K562 (cell line): ENCODE measurements around the gene OXA1L. TPM values are rescaled to one million over a fixed set of nuclear protein-coding genes. Genes with fewer than 3 reads are reported as not detected.

Experiments
- CSDE1 ChIP-seq, 2 experiments: fragments of 450-650 bp; IDR thresholded peaks; 2 replicates each; pipeline ENCODE4 v1.6.1; 2016; ENCODE audit warnings: mild to moderate bottlenecking in 1 of 2
- ETS2 ChIP-seq: IDR thresholded peaks from 2 replicates; pipeline ENCODE4 v1.6.1; 2016; ENCODE audit warnings: borderline replicate concordance, missing genetic modification characterization, mild to moderate bottlenecking, moderate library complexity, missing compliant biosample characterization; ENCODE audit not compliant: poor library complexity, severe bottlenecking
- FOSL1 ChIP-seq: fragments of 200-800 bp; sonication (Bioruptor generic); conservative IDR thresholded peaks from 2 replicates; pipeline ENCODE4 v1.6.1; 2016; ENCODE audit warnings: missing genetic modification characterization, missing compliant biosample characterization
- FOXK1 ChIP-seq: sonication (generic); formaldehyde crosslinking; IDR thresholded peaks from 2 replicates; pipeline ENCODE4 v1.8.0; 2022; ENCODE audit warnings: missing genetic modification reagents, mild to moderate bottlenecking, borderline replicate concordance
- FOXP1 ChIP-seq: sonication (generic); formaldehyde crosslinking; IDR thresholded peaks from 2 replicates; pipeline ENCODE4 v1.8.0; 2022; ENCODE audit warnings: mild to moderate bottlenecking, missing genetic modification reagents
- GATA2 ChIP-seq: sonication (generic); formaldehyde crosslinking; IDR thresholded peaks from 2 replicates; pipeline ENCODE4 v1.4.0; 2020; ENCODE audit warnings: mild to moderate bottlenecking, missing genetic modification reagents
- HNRNPUL1 ChIP-seq: fragments of 200-400 bp; formaldehyde crosslinking; IDR thresholded peaks from 2 replicates; pipeline ENCODE4 v1.6.1; 2017; ENCODE audit warnings: low read length
- LEF1 ChIP-seq: fragments of 450-650 bp; IDR thresholded peaks from 2 replicates; pipeline ENCODE4 v1.6.1; 2016; ENCODE audit warnings: mild to moderate bottlenecking
- NFRKB ChIP-seq: fragments of 450-650 bp; IDR thresholded peaks from 2 replicates; pipeline ENCODE4 v1.6.1; 2016; ENCODE audit warnings: low read depth
- SAP30 ChIP-seq: fragments of 200-600 bp; sonication (generic); IDR thresholded peaks from 2 replicates; pipeline ENCODE4 v1.6.1; 2012; ENCODE audit warnings: borderline replicate concordance, low read depth, mild to moderate bottlenecking, moderate library complexity, low read length, control low read depth, inconsistent platforms; ENCODE audit not compliant: insufficient read depth, poor library complexity, severe bottlenecking
- TOE1 ChIP-seq, 2 experiments: fragments of 450-650 bp in 1 of 2; sonication (generic) in 1 of 2; formaldehyde crosslinking in 1 of 2; IDR thresholded peaks; 2 replicates each; pipeline versions ENCODE4 v1.7.1 to v1.8.0; 2016 to 2022; ENCODE audit warnings: borderline replicate concordance in 2 of 2, mild to moderate bottlenecking in 2 of 2, antibody characterized with exemption in 1 of 2, inconsistent platforms in 1 of 2, low read depth in 1 of 2, missing genetic modification reagents in 1 of 2, moderate library complexity in 1 of 2
- ZFP1 ChIP-seq: fragments of 450-650 bp; formaldehyde crosslinking; IDR thresholded peaks from 2 replicates; pipeline ENCODE4 v1.4.0; 2020; ENCODE audit warnings: mild to moderate bottlenecking, mixed read lengths
- ZNF586 ChIP-seq: fragments of 450-650 bp; formaldehyde crosslinking; conservative IDR thresholded peaks from 2 replicates; pipeline ENCODE4 v1.4.0; 2020; ENCODE audit warnings: mild to moderate bottlenecking, moderate library complexity
- ZNF589 ChIP-seq: fragments of 200-800 bp; sonication (Bioruptor generic); IDR thresholded peaks from 2 replicates; pipeline ENCODE4 v1.6.1; 2016; ENCODE audit warnings: low read depth, missing genetic modification characterization, missing compliant biosample characterization
- ZNF785 ChIP-seq: fragments of 250-450 bp; sonication (Bioruptor Pico); IDR thresholded peaks from 2 replicates; pipeline ENCODE4 v1.4.0; 2020; ENCODE audit warnings: mild to moderate bottlenecking
- polyA plus RNA-seq, 8 experiments: library from polyadenylated mRNA; depleted of rRNA in 4 of 8; stranded (reverse) in 5 of 8; unstranded in 3 of 8; fragments of >200 nt; fragmentation: Nextera tagmentation in 2 of 8; fragmentation: Illumina TruSeq in 1 of 8; extraction: Ambion mirVana in 2 of 8; extraction: Trizol in 1 of 8; gene quantifications; 2 replicates each; pipeline versions ENCODE4 v1.2.1 to v1.2.3, GENCODE V29; 2011 to 2014; ENCODE audit warnings: inconsistent platforms in 1 of 8, missing spikeins in 1 of 8
- total RNA-seq, 7 experiments: library from RNA; depleted of rRNA in 6 of 7; stranded (reverse); fragments of >200 nt in 6 of 7; fragmentation: Illumina TruSeq in 2 of 7; extraction: Trizol in 2 of 7; gene quantifications; 2 replicates each; pipeline versions ENCODE4 v1.2.1 to v1.2.3, GENCODE V29; 2011 to 2021; ENCODE audit warnings: low replicate concordance in 1 of 7
- TF ChIP-seq, protein P1 (sequence below): sonication (generic); formaldehyde crosslinking; IDR thresholded peaks from 2 replicates; pipeline ENCODE4 v1.8.1; 2023; ENCODE audit warnings: mild to moderate bottlenecking, missing genetic modification reagents
- TF ChIP-seq, protein P2 (sequence below): sonication (generic); formaldehyde crosslinking; IDR thresholded peaks from 2 replicates; pipeline ENCODE4 v1.8.1; 2023; ENCODE audit warnings: mild to moderate bottlenecking, missing genetic modification reagents
- TF ChIP-seq, protein P3 (sequence below): sonication (generic); formaldehyde crosslinking; IDR thresholded peaks from 2 replicates; pipeline ENCODE4 v1.8.1; 2023; ENCODE audit warnings: missing genetic modification reagents, mild to moderate bottlenecking, borderline replicate concordance
- TF ChIP-seq, protein P4 (sequence below): fragments of 450-650 bp; formaldehyde crosslinking; IDR thresholded peaks from 2 replicates; pipeline ENCODE4 v1.4.0; 2022; ENCODE audit warnings: mild to moderate bottlenecking, moderate library complexity

OXA1L gene
- total and polyA plus RNA-seq, 9 of the 15 experiments (the other 6 are each of a cell fraction or from before 2014, with no cell fraction given), result 100 to 204 (median 145) TPM

DNA sequence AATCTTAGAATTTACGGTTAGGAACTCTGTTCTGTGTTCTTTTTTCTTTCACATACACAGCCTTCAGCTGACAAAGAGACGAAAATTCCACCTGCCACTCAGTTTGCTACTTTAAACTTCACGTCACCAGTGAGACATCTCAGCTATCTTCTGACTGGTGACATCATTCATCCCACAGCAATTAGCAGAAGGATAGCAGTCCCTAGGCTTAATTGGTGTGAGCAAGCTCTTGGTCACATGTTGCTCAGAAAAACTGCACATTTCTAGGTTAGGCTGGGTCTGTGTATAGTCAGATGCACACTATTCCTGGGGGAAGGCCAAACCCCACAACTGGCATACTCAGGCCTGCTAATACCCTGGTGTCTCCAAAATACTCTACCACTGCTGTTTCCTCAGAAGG, 24.8 kb downstream of the OXA1L start (continued):
- TF ChIP-seq TOE1 (IDR thresholded peaks at IDR 0.05; ENCODE audit: borderline replicate concordance) (no peak), TOE1 (CRISPR knock-in tag; IDR thresholded peaks at IDR 0.05; ENCODE audit: borderline replicate concordance, low read depth) (no peak), FOSL1 (tag) (peak; percentile 84), HNRNPUL1 (no peak), ZFP1 (CRISPR knock-in tag) (no peak), CSDE1 (IDR thresholded peaks at IDR 0.05) (no peak), FOXP1 (CRISPR knock-in tag) (no peak), SAP30 (no peak), ETS2 (no peak), GATA2 (CRISPR knock-in tag) (no peak), ZNF785 (CRISPR knock-in tag) (no peak), ZNF586 (CRISPR knock-in tag) (no peak), LEF1 (no peak), ZNF589 (CRISPR knock-in tag) (no peak), NFRKB (no peak), FOXK1 (no peak)
- TF ChIP-seq, protein P1, sequence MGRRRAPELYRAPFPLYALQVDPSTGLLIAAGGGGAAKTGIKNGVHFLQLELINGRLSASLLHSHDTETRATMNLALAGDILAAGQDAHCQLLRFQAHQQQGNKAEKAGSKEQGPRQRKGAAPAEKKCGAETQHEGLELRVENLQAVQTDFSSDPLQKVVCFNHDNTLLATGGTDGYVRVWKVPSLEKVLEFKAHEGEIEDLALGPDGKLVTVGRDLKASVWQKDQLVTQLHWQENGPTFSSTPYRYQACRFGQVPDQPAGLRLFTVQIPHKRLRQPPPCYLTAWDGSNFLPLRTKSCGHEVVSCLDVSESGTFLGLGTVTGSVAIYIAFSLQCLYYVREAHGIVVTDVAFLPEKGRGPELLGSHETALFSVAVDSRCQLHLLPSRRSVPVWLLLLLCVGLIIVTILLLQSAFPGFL (CRISPR knock-in tag), result no peak
- TF ChIP-seq, protein P2, sequence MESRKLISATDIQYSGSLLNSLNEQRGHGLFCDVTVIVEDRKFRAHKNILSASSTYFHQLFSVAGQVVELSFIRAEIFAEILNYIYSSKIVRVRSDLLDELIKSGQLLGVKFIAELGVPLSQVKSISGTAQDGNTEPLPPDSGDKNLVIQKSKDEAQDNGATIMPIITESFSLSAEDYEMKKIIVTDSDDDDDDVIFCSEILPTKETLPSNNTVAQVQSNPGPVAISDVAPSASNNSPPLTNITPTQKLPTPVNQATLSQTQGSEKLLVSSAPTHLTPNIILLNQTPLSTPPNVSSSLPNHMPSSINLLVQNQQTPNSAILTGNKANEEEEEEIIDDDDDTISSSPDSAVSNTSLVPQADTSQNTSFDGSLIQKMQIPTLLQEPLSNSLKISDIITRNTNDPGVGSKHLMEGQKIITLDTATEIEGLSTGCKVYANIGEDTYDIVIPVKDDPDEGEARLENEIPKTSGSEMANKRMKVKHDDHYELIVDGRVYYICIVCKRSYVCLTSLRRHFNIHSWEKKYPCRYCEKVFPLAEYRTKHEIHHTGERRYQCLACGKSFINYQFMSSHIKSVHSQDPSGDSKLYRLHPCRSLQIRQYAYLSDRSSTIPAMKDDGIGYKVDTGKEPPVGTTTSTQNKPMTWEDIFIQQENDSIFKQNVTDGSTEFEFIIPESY (CRISPR knock-in tag), result no peak
- TF ChIP-seq, protein P3, sequence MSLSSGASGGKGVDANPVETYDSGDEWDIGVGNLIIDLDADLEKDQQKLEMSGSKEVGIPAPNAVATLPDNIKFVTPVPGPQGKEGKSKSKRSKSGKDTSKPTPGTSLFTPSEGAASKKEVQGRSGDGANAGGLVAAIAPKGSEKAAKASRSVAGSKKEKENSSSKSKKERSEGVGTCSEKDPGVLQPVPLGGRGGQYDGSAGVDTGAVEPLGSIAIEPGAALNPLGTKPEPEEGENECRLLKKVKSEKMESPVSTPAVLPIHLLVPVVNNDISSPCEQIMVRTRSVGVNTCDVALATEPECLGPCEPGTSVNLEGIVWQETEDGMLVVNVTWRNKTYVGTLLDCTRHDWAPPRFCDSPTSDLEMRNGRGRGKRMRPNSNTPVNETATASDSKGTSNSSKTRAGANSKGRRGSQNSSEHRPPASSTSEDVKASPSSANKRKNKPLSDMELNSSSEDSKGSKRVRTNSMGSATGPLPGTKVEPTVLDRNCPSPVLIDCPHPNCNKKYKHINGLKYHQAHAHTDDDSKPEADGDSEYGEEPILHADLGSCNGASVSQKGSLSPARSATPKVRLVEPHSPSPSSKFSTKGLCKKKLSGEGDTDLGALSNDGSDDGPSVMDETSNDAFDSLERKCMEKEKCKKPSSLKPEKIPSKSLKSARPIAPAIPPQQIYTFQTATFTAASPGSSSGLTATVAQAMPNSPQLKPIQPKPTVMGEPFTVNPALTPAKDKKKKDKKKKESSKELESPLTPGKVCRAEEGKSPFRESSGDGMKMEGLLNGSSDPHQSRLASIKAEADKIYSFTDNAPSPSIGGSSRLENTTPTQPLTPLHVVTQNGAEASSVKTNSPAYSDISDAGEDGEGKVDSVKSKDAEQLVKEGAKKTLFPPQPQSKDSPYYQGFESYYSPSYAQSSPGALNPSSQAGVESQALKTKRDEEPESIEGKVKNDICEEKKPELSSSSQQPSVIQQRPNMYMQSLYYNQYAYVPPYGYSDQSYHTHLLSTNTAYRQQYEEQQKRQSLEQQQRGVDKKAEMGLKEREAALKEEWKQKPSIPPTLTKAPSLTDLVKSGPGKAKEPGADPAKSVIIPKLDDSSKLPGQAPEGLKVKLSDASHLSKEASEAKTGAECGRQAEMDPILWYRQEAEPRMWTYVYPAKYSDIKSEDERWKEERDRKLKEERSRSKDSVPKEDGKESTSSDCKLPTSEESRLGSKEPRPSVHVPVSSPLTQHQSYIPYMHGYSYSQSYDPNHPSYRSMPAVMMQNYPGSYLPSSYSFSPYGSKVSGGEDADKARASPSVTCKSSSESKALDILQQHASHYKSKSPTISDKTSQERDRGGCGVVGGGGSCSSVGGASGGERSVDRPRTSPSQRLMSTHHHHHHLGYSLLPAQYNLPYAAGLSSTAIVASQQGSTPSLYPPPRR, result no peak
- TF ChIP-seq, protein P4, sequence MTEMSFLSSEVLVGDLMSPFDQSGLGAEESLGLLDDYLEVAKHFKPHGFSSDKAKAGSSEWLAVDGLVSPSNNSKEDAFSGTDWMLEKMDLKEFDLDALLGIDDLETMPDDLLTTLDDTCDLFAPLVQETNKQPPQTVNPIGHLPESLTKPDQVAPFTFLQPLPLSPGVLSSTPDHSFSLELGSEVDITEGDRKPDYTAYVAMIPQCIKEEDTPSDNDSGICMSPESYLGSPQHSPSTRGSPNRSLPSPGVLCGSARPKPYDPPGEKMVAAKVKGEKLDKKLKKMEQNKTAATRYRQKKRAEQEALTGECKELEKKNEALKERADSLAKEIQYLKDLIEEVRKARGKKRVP, result no peak
